Measurements from ENCODE around the gene DIP2C.

Gene DIP2C

GRCh38 chr10:493391-494148 lies 195.9 kb downstream of the DIP2C start:
- no peak for DNase-seq (ENCODE audit: extremely low read depth, insufficient read length)
- Histone ChIP-seq H3K36me3 (ENCODE audit: control insufficient read depth, insufficient read depth, low read length) (no peaks in the 10 kb centered on the region), H3K27me3 (replicated peaks; ENCODE audit: control insufficient read depth, insufficient read depth, low read length) (peaks cover 3% of the 10 kb centered on the region)

GRCh38 chr10:492836-493235 lies 196.6 kb downstream of the DIP2C start:
- no peak for DNase-seq (ENCODE audit: extremely low read depth, insufficient read length)
- peaks cover 3% of the 10 kb centered on the region for H3K27me3 ChIP-seq (replicated peaks; ENCODE audit: control insufficient read depth, insufficient read depth, low read length)
- no peak overlapping the region for H3K4me3 ChIP-seq (replicated peaks; ENCODE audit: low read depth, low read length)
- no peaks in the 10 kb centered on the region for H3K36me3 ChIP-seq (ENCODE audit: control insufficient read depth, insufficient read depth, low read length)
- no peak for TF ChIP-seq CTCF (IDR thresholded peaks at IDR 0.05; ENCODE audit: insufficient read depth, low read length, poor library complexity, severe bottlenecking)

More at GRCh38 chr10:493391-494148, 195.9 kb downstream of the DIP2C start:
- H3K4me3 ChIP-seq (replicated peaks; ENCODE audit: low read depth, low read length): no peak overlapping the region
- TF ChIP-seq CTCF (IDR thresholded peaks at IDR 0.05; ENCODE audit: insufficient read depth, low read length, poor library complexity, severe bottlenecking): no peak

DNA sequence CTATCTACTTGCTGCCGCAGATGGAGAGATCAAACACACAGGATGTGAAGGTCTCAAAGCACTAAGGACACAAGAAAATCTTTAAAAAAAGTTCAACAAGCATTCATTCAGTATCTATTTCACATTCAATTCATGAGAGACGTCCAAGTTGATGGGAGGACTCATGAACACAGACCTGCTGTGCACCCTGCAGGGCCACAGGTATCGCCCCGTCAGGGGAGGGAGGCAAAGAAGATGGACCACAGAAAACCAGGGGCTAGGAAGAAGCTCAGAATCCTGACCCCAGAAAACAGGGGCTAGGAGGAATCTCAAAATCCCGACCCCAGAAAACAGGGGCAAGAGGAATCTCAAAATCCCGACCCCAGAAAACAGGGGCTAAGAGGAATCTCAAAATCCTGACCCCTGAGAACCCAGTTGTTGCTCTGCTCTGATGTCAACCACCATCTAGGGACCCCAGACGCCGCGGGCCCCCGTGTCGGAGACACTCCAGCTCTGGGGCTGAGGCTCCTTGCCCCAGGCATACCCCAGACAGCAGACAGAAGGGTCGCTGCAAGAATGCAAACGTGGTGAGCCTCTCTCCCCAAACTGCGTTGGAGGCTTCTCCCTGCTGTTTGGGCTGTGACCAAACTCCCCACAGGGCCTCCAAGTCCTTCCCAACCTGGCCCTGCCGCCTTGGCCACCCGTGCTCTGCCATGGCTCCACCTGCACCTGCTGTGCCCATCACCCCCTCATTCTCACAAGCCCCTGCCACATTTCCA lies 197.6 kb downstream of the DIP2C start:
- no peak for DNase-seq (ENCODE audit: extremely low read depth, insufficient read length)
- H3K36me3 ChIP-seq (ENCODE audit: control insufficient read depth, insufficient read depth, low read length): no peaks in the 10 kb centered on the region
- no peak for TF ChIP-seq CTCF (IDR thresholded peaks at IDR 0.05; ENCODE audit: insufficient read depth, low read length, poor library complexity, severe bottlenecking)
- H3K4me3 ChIP-seq (replicated peaks; ENCODE audit: low read depth, low read length): no peak overlapping the region
- H3K27me3 ChIP-seq (replicated peaks; ENCODE audit: control insufficient read depth, insufficient read depth, low read length): peaks cover 3% of the 10 kb centered on the region

GRCh38 chr10:490891-491571 lies 198.4 kb downstream of the DIP2C start:
- Histone ChIP-seq H3K27me3 (replicated peaks; ENCODE audit: control insufficient read depth, insufficient read depth, low read length) (peaks cover 3% of the 10 kb centered on the region; the same call in 1 of the 2 replicates), H3K36me3 (ENCODE audit: control insufficient read depth, insufficient read depth, low read length) (no peaks in the 10 kb centered on the region), H3K4me3 (replicated peaks; ENCODE audit: low read depth, low read length) (no peak overlapping the region)
- TF ChIP-seq CTCF (IDR thresholded peaks at IDR 0.05; ENCODE audit: insufficient read depth, low read length, poor library complexity, severe bottlenecking): no peak
- no peak for DNase-seq (ENCODE audit: extremely low read depth, insufficient read length)

- Histone ChIP-seq H3K27me3 (replicated peaks; ENCODE audit: control insufficient read depth, insufficient read depth, low read length) (peaks cover 3% of the 10 kb centered on the region; the same call in 1 of the 2 replicates), H3K4me3 (replicated peaks; ENCODE audit: low read depth, low read length) (no peak overlapping the region), H3K36me3 (ENCODE audit: control insufficient read depth, insufficient read depth, low read length) (no peaks in the 10 kb centered on the region)
- no peak for DNase-seq (ENCODE audit: extremely low read depth, insufficient read length)
- no peak for TF ChIP-seq CTCF (IDR thresholded peaks at IDR 0.05; ENCODE audit: insufficient read depth, low read length, poor library complexity, severe bottlenecking)
Measured at GRCh38 chr10:490256-490655, 199.2 kb downstream of the DIP2C start.
